Lung microvascular endothelial cell (primary cell): ENCODE measurements around the gene APRT. TPM values are rescaled to one million over a fixed set of nuclear protein-coding genes. Genes with fewer than 3 reads are reported as not detected.

ENCODE experiments used
- total RNA-seq: library from RNA; depleted of rRNA; stranded (reverse); fragments of >200 nt; gene quantifications from 2 replicates; pipeline ENCODE4 v1.2.1, GENCODE V29; 2014

The APRT gene
- total RNA-seq, 1 donor from 2014 or later, result 92.7 TPM

Other genes with a start within 250 kb of the APRT start
- 6.1 and 8.7 TPM in 2 replicates for gene ZC3H18, start 241.5 kb downstream of the APRT start, total RNA-seq
- not detected in 2 replicates for gene IL17C, start 173.4 kb downstream of the APRT start, total RNA-seq
- gene CYBA, start 160.9 kb downstream of the APRT start, total RNA-seq, result 287 and 458 TPM in 2 replicates
- gene MVD, start 148.8 kb downstream of the APRT start, total RNA-seq, result 40.8 and 42.3 TPM in 2 replicates
- gene SNAI3, start 125.4 kb downstream of the APRT start, total RNA-seq, result under 0.01 and 0.22 TPM in 2 replicates
- 8.5 and 12.5 TPM in 2 replicates for gene RNF166, start 105.5 kb downstream of the APRT start, total RNA-seq
- gene CTU2, start 105.4 kb downstream of the APRT start, total RNA-seq, result 6.5 and 9.2 TPM in 2 replicates
- 227 and 460 TPM in 2 replicates for gene PIEZO1, start 26.7 kb downstream of the APRT start, total RNA-seq
- gene CDT1, start 8.1 kb downstream of the APRT start, total RNA-seq, result 1.8 and 3.7 TPM in 2 replicates
- 12.0 and 17.1 TPM in 2 replicates for gene GALNS, start 45.0 kb upstream of the APRT start, total RNA-seq
- 35.9 and 49.5 TPM in 2 replicates for gene TRAPPC2L, start 45.2 kb upstream of the APRT start, total RNA-seq
- not detected in 2 replicates for gene PABPN1L, start 54.7 kb upstream of the APRT start, total RNA-seq
- not detected in 2 replicates for gene CBFA2T3, start 165.3 kb upstream of the APRT start, total RNA-seq